ENCODE measurements around the gene SYCP1.
"Not testable (repeated sequence)": the region's sequence is repeated elsewhere in the genome, so short reads cannot be mapped to it uniquely, and the experiment has no call there.

The SYCP1 gene

GRCh38 chr1:114854693-114855320, at the start of gene SYCP1:
SYCP1 (plus strand) TSS chr1:114854863; CDS start chr1:114855465, 602 bp downstream.
- DNase-seq (ENCODE audit: low spot score) = no peak

GRCh38 chr1:114819869-114820268, 34.8 kb upstream of the SYCP1 start:
- no peak for DNase-seq (ENCODE audit: low spot score)

GRCh38 chr1:114820392-114820791, 34.3 kb upstream of the SYCP1 start:
- no peak for DNase-seq (ENCODE audit: low spot score)

GRCh38 chr1:114821978-114822377, 32.7 kb upstream of the SYCP1 start:
- DNase-seq (ENCODE audit: low spot score) = no peak

GRCh38 chr1:114828251-114828650, 26.4 kb upstream of the SYCP1 start:
- DNase-seq (ENCODE audit: low spot score) = no peak

GRCh38 chr1:114830075-114830474, 24.6 kb upstream of the SYCP1 start:
- DNase-seq (ENCODE audit: low spot score) = not testable (repeated sequence)

GRCh38 chr1:114831276-114831994, 23.2 kb upstream of the SYCP1 start:
- DNase-seq (ENCODE audit: low spot score) = no peak

GRCh38 chr1:114832057-114832456, 22.6 kb upstream of the SYCP1 start:
- DNase-seq (ENCODE audit: low spot score) = no peak

GRCh38 chr1:114833421-114833820, 21.2 kb upstream of the SYCP1 start:
- no peak for DNase-seq (ENCODE audit: low spot score)

- no peak for DNase-seq (ENCODE audit: low spot score)
Measured at GRCh38 chr1:114844270-114844669, 10.4 kb upstream of the SYCP1 start.

- no peak for DNase-seq (ENCODE audit: low spot score)
Measured at GRCh38 chr1:114853584-114853983, 1.1 kb upstream of the SYCP1 start.

GRCh38 chr1:114861384-114861783, 6.7 kb downstream of the SYCP1 start:
- no peak for DNase-seq (ENCODE audit: low spot score)

- DNase-seq (ENCODE audit: low spot score) = no peak
Measured at GRCh38 chr1:114892194-114892918, 37.7 kb downstream of the SYCP1 start.

- no peak for DNase-seq (ENCODE audit: low spot score)
Measured at GRCh38 chr1:114896795-114897194, 42.1 kb downstream of the SYCP1 start.

- no peak for DNase-seq (ENCODE audit: low spot score)
Measured at GRCh38 chr1:114901814-114902213, 47.2 kb downstream of the SYCP1 start.

- no peak for DNase-seq (ENCODE audit: low spot score)
Measured at GRCh38 chr1:114902343-114902742, 47.7 kb downstream of the SYCP1 start.

- DNase-seq (ENCODE audit: low spot score) = no peak
Measured at GRCh38 chr1:114903480-114903879, 48.8 kb downstream of the SYCP1 start.

- DNase-seq (ENCODE audit: low spot score) = not testable (repeated sequence)
Measured at GRCh38 chr1:114915720-114916119, 61.1 kb downstream of the SYCP1 start.

- no peak for DNase-seq (ENCODE audit: low spot score)
Measured at GRCh38 chr1:114926607-114927006, 71.9 kb downstream of the SYCP1 start.

- DNase-seq (ENCODE audit: low spot score) = no peak
Measured at GRCh38 chr1:114927401-114927800, 72.7 kb downstream of the SYCP1 start.

GRCh38 chr1:114956570-114956969, 101.9 kb downstream of the SYCP1 start:
- no peak for DNase-seq (ENCODE audit: low spot score)

GRCh38 chr1:114959423-114959822, 104.8 kb downstream of the SYCP1 start:
- DNase-seq (ENCODE audit: low spot score) = no peak

GRCh38 chr1:114976891-114977290, 122.2 kb downstream of the SYCP1 start:
- no peak for DNase-seq (ENCODE audit: low spot score)

Measured in CD4-positive, alpha-beta T cell treated with Interleukin-6 at 100 ng/mL for 8 hours (primary cell).